ENCODE data around the gene GLB1L.

GLB1L gene

GRCh38 chr2:219234331-219234730 lies 10.9 kb downstream of the GLB1L start:
- DNase-seq (ENCODE audit: low read depth): no peak
- TF ChIP-seq, protein P1, sequence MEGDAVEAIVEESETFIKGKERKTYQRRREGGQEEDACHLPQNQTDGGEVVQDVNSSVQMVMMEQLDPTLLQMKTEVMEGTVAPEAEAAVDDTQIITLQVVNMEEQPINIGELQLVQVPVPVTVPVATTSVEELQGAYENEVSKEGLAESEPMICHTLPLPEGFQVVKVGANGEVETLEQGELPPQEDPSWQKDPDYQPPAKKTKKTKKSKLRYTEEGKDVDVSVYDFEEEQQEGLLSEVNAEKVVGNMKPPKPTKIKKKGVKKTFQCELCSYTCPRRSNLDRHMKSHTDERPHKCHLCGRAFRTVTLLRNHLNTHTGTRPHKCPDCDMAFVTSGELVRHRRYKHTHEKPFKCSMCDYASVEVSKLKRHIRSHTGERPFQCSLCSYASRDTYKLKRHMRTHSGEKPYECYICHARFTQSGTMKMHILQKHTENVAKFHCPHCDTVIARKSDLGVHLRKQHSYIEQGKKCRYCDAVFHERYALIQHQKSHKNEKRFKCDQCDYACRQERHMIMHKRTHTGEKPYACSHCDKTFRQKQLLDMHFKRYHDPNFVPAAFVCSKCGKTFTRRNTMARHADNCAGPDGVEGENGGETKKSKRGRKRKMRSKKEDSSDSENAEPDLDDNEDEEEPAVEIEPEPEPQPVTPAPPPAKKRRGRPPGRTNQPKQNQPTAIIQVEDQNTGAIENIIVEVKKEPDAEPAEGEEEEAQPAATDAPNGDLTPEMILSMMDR (IDR thresholded peaks at IDR 0.05; ENCODE audit: low read length, missing control alignments): no peak

GRCh38 chr2:219230059-219230540 lies 15.1 kb downstream of the GLB1L start:
- DNase-seq (ENCODE audit: low read depth): peak; percentile 50
- peak overlapping the region; percentile 79 for H3K4me3 ChIP-seq (replicated peaks; ENCODE audit: low read depth, low read length)
- TF ChIP-seq, protein P1 (IDR thresholded peaks at IDR 0.05; ENCODE audit: low read length, missing control alignments): no peak

More at GRCh38 chr2:219234331-219234730, 10.9 kb downstream of the GLB1L start:
- no peak overlapping the region for H3K4me3 ChIP-seq (replicated peaks; ENCODE audit: low read depth, low read length)

- TF ChIP-seq, protein P1 (IDR thresholded peaks at IDR 0.05; ENCODE audit: low read length, missing control alignments): no peak
- H3K4me3 ChIP-seq (replicated peaks; ENCODE audit: low read depth, low read length): peak within 1 kb of the TSS; percentile 79
- DNase-seq (ENCODE audit: low read depth): peak; percentile 99
Measured at GRCh38 chr2:219229305-219230058, 15.8 kb downstream of the GLB1L start, which contains the start of the genes ANKZF1 and ATG9A. ANKZF1 (plus strand) TSS chr2:219229806; CDS start chr2:219230258, 452 bp downstream. ATG9A (minus strand) TSS chr2:219229636; CDS start chr2:219228024, 1,612 bp downstream.

GRCh38 chr2:219228911-219229304 lies 16.3 kb downstream of the GLB1L start:
- DNase-seq (ENCODE audit: low read depth): no peak
- H3K4me3 ChIP-seq (replicated peaks; ENCODE audit: low read depth, low read length): peak overlapping the region; percentile 79
- TF ChIP-seq, protein P1 (IDR thresholded peaks at IDR 0.05; ENCODE audit: low read length, missing control alignments): no peak

DNA sequence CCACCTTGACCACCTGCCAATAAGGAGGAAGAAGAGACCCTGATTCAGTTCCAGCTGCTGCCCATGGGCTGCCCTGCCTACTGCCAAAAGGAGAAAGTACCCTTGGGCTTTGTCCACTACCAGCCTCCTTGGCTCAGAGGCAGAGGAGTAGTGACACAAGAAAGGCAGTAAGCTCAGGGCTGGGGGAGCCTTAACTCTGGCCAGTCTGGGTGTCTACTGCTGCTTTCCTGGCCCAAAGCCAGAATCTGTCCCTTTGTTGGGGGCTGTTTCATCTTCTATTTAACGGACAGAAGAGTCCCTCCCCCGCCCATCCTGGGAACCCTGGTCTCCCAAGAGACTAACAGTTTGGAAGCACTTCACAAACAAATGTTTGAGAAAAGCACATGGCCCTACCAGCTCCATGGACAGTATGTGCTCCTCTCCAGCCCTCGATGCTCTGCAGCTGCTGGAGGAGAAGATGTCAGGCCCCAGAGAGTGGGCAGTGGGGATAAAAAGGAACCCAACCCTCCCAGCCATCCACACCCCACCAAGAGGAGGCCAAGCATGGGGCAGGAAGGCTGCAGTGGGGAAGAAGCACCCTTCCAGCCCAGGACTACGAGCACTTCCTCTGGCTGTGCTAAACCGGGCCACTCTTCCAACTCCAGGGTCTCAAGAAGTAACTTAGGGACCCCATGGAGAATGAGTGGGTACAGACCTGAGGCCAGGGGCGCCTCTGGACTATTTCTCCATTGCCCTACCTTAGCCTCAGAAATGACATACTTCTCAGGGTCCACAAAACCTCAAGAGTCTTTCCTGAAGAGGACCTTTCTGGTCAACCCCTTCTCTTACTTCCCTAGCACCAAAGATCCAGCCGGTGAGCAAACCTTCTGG lies 17.0 kb downstream of the GLB1L start:
- DNase-seq (ENCODE audit: low read depth): no peak
- TF ChIP-seq, protein P1 (IDR thresholded peaks at IDR 0.05; ENCODE audit: low read length, missing control alignments): no peak
- peak overlapping the region; percentile 79 for H3K4me3 ChIP-seq (replicated peaks; ENCODE audit: low read depth, low read length)

- DNase-seq (ENCODE audit: low read depth): no peak
- TF ChIP-seq, protein P1 (IDR thresholded peaks at IDR 0.05; ENCODE audit: low read length, missing control alignments): no peak
- no peak overlapping the region for H3K4me3 ChIP-seq (replicated peaks; ENCODE audit: low read depth, low read length)
Measured at GRCh38 chr2:219225350-219225749, 19.9 kb downstream of the GLB1L start.
